Measurements from ENCODE around the gene DNAJC28.

The DNAJC28 gene

DNA sequence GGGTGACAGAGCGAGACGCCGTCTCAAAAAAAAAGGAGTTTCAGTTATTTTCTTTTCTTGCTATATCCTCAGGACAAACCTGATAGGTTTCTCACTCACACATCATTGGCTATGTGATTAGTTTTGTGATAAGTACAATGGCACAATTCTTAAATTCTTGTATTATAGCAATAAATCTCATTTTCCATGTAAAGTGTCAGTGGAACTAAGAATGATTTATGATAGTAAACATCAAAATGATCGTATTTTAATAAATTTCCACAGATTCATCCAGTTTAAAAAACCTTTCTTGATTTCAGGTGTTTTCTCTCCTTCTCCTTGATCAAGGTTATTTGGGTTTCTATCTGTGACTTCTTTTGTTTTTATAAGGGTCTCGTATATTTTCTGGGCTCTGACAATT lies 3.5 kb downstream of the DNAJC28 start:
- Histone ChIP-seq H3K27me3 (ENCODE audit: insufficient read depth, poor library complexity, severe bottlenecking) (no peaks in the 10 kb centered on the region), H3K27ac (replicated peaks) (no peak overlapping the region), H3K4me3 (replicated peaks; ENCODE audit: insufficient read depth, low read length) (no peak overlapping the region)
- DNase-seq (ENCODE audit: low read depth in 1 of 2, low spot score in 1 of 2), result no peak
- TF ChIP-seq GABPA (IDR thresholded peaks at IDR 0.05; ENCODE audit: low read depth) (no peak), REST (IDR thresholded peaks at IDR 0.05; ENCODE audit: insufficient replicate concordance, low read depth) (no peak), POLR2AphosphoS5 (IDR thresholded peaks at IDR 0.05; ENCODE audit: low read depth) (no peak), SPI1 (IDR thresholded peaks at IDR 0.05; ENCODE audit: borderline replicate concordance, low read depth) (no peak), CTCF (IDR thresholded peaks at IDR 0.05; ENCODE audit: insufficient read depth, low read length) (no peak)

GRCh38 chr21:33481314-33481943 lies 10.1 kb downstream of the DNAJC28 start:
- DNase-seq (ENCODE audit: low read depth in 1 of 2, low spot score in 1 of 2), result no peak

More at GRCh38 chr21:33481314-33481943, 10.1 kb downstream of the DNAJC28 start:
- no peak overlapping the region for H3K4me3 ChIP-seq (replicated peaks; ENCODE audit: insufficient read depth, low read length)
- no peak overlapping the region for H3K27ac ChIP-seq (replicated peaks)
- TF ChIP-seq CTCF (IDR thresholded peaks at IDR 0.05; ENCODE audit: insufficient read depth, low read length) (no peak), REST (IDR thresholded peaks at IDR 0.05; ENCODE audit: insufficient replicate concordance, low read depth) (no peak), POLR2AphosphoS5 (IDR thresholded peaks at IDR 0.05; ENCODE audit: low read depth) (no peak), SPI1 (IDR thresholded peaks at IDR 0.05; ENCODE audit: borderline replicate concordance, low read depth) (no peak), GABPA (IDR thresholded peaks at IDR 0.05; ENCODE audit: low read depth) (no peak)
- no peaks in the 10 kb centered on the region for H3K27me3 ChIP-seq (ENCODE audit: insufficient read depth, poor library complexity, severe bottlenecking)
